ENCODE data around the gene LPP. TPM values are rescaled to one million over a fixed set of nuclear protein-coding genes. Genes with fewer than 3 reads are reported as not detected.
A peak's percentile ranks its signal among the peaks of the same experiment; 100 is the strongest.

The LPP gene
- polyA plus RNA-seq, 3 donors from 2014 or later = 6.5 to 33.5 (median 11.3) TPM

GRCh38 chr3:188295876-188296275 lies 141.9 kb downstream of the LPP start:
- Mint-ChIP-seq H3K27ac (no peak overlapping the region), H3K36me3 (peaks cover 5 to 16% (median 10%) of the 10 kb centered on the region in 3 donors), H3K4me3 (no peak overlapping the region), H3K4me1 (peaks cover 37 to 64% of the 10 kb centered on the region in 2 donors), H3K27me3 (ENCODE audit: low read depth in 3 of 3) (no peaks in the 10 kb centered on the region), H3K9me3 (no peaks in the 10 kb centered on the region)
- DNase-seq = no peak

GRCh38 chr3:188296761-188297612 lies 143.0 kb downstream of the LPP start:
- Mint-ChIP-seq H3K4me3 (no peak overlapping the region), H3K36me3 (peaks cover 6 to 15% (median 9%) of the 10 kb centered on the region in 3 donors), H3K4me1 (peaks cover 33 to 59% of the 10 kb centered on the region in 2 donors)

GRCh38 chr3:188298585-188298984 lies 144.6 kb downstream of the LPP start:
- Mint-ChIP-seq H3K4me1 (peaks cover 33 to 62% of the 10 kb centered on the region in 2 donors), H3K27ac (no peak overlapping the region), H3K27me3 (ENCODE audit: low read depth in 3 of 3) (peaks cover 0 to 2% (median 0%) of the 10 kb centered on the region in 3 donors), H3K9me3 (no peaks in the 10 kb centered on the region), H3K4me3 (peak overlapping the region in 1 of 5 donors; percentile 15), H3K36me3 (peaks cover 6 to 20% (median 9%) of the 10 kb centered on the region in 3 donors)
- no peak for DNase-seq

More at GRCh38 chr3:188296761-188297612, 143.0 kb downstream of the LPP start:
- Mint-ChIP-seq H3K27me3 (ENCODE audit: low read depth in 3 of 3) (no peaks in the 10 kb centered on the region), H3K27ac (peak overlapping the region in 2 of 6 donors; percentile 5 to 33), H3K9me3 (no peaks in the 10 kb centered on the region)
- DNase-seq = no peak

GRCh38 chr3:188299068-188299467 lies 145.1 kb downstream of the LPP start:
- peaks cover 0 to 2% (median 0%) of the 10 kb centered on the region in 3 donors for H3K27me3 Mint-ChIP-seq (ENCODE audit: low read depth in 3 of 3)
- H3K9me3 Mint-ChIP-seq = no peaks in the 10 kb centered on the region
- DNase-seq = no peak
- H3K4me1 Mint-ChIP-seq = peaks cover 31 to 59% of the 10 kb centered on the region in 2 donors
- H3K4me3 Mint-ChIP-seq = peak overlapping the region in 1 of 5 donors; percentile 15
- peaks cover 6 to 18% (median 7%) of the 10 kb centered on the region in 3 donors for H3K36me3 Mint-ChIP-seq
- H3K27ac Mint-ChIP-seq = no peak overlapping the region

DNA sequence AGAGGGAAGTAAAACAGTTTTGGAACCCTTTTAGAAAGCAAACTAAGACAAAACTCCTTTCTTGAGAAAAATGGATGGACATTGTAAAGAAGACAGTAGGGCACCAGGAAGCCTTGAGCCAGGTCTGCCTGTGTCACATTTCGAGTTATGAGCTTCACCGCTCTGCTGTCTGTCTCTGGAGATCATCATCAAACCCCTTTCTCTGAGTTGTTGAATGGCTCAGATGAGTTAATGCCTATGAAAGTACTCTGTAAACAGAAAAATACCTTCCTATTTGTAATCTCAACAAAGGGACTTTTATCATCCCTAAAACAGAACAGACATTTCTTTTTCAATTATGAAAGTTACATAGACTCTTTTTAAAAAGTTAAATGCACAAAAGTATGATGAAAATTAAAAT lies 145.8 kb downstream of the LPP start:
- Mint-ChIP-seq H3K27ac (no peak overlapping the region), H3K4me3 (peak overlapping the region in 1 of 5 donors; percentile 15), H3K9me3 (no peaks in the 10 kb centered on the region), H3K27me3 (ENCODE audit: low read depth in 3 of 3) (peaks cover 0 to 2% (median 0%) of the 10 kb centered on the region in 3 donors), H3K4me1 (peaks cover 30 to 56% of the 10 kb centered on the region in 2 donors), H3K36me3 (peaks cover 5 to 17% (median 6%) of the 10 kb centered on the region in 3 donors)
- DNase-seq = no peak

- H3K4me1 Mint-ChIP-seq = peaks cover 27 to 50% of the 10 kb centered on the region in 2 donors
- DNase-seq = no peak
Measured at GRCh38 chr3:188301147-188301546, 147.2 kb downstream of the LPP start.

DNA sequence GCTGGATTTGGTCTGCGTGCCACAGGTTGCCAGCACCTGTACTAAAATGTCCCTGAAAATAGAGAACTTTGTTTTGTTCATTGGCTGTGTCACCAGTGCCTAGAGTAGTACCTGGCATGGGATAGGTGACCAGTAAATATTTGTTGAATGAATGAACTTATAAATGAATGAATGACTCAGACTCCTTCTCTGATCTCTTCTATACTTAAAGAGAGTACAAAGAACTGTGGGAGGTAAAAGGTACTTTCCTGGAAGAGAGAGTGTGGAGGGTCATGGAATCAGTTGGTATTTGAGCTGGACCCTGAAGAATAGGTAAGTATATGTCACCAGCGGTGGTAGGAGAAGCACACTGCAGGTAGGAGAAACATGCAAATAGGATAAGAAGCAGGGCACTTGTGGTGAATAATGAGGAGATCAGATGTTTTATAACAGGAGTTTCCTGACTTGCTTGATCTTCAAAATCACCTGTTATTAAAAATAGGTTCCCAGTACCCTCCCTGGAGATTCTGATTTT lies 149.4 kb downstream of the LPP start:
- peaks cover 9 to 22% (median 10%) of the 10 kb centered on the region in 3 donors for H3K36me3 Mint-ChIP-seq
- no peaks in the 10 kb centered on the region for H3K9me3 Mint-ChIP-seq
- no peak overlapping the region for H3K4me3 Mint-ChIP-seq
- H3K4me1 Mint-ChIP-seq = peaks cover 18 to 32% of the 10 kb centered on the region in 2 donors
- H3K27ac Mint-ChIP-seq = no peak overlapping the region
- H3K27me3 Mint-ChIP-seq (ENCODE audit: low read depth in 3 of 3) = peaks cover 0 to 2% (median 0%) of the 10 kb centered on the region in 3 donors
- no peak for DNase-seq

More at GRCh38 chr3:188301147-188301546, 147.2 kb downstream of the LPP start:
- no peaks in the 10 kb centered on the region for H3K9me3 Mint-ChIP-seq
- peaks cover 5 to 22% (median 10%) of the 10 kb centered on the region in 3 donors for H3K36me3 Mint-ChIP-seq
- H3K27me3 Mint-ChIP-seq (ENCODE audit: low read depth in 3 of 3) = peaks cover 0 to 2% (median 0%) of the 10 kb centered on the region in 3 donors
- H3K4me3 Mint-ChIP-seq = no peak overlapping the region
- H3K27ac Mint-ChIP-seq = no peak overlapping the region

- Mint-ChIP-seq H3K9me3 (no peaks in the 10 kb centered on the region), H3K27me3 (ENCODE audit: low read depth in 3 of 3) (peaks cover 0 to 2% (median 0%) of the 10 kb centered on the region in 3 donors), H3K36me3 (peaks cover 9 to 20% (median 10%) of the 10 kb centered on the region in 3 donors), H3K27ac (no peak overlapping the region), H3K4me3 (no peak overlapping the region), H3K4me1 (peaks cover 15 to 30% of the 10 kb centered on the region in 2 donors)
- no peak for DNase-seq
Measured at GRCh38 chr3:188303823-188304222, 149.9 kb downstream of the LPP start.

DNA sequence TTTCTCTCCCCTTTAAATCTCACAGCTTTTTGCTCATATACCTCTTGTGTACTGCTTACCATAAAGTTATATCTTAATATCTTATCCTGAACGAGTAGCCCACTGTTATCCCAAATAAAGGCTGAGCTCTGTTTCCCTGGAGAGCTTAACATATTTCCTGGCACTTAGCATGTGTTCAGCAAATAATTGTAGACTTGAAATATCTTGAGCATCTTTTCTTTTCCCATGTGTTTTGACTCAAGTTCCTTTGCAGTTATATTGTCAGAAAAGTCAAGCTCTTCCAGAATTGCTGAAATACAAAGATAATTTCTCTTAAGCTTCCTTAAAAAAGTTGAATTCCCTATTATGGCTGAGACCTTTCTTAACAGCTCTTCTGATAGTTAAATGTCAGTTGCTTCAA lies 150.5 kb downstream of the LPP start:
- no peak overlapping the region for H3K27ac Mint-ChIP-seq
- H3K4me3 Mint-ChIP-seq = no peak overlapping the region
- H3K36me3 Mint-ChIP-seq = peaks cover 9 to 13% (median 10%) of the 10 kb centered on the region in 3 donors
- H3K9me3 Mint-ChIP-seq = no peaks in the 10 kb centered on the region
- peaks cover 0 to 2% (median 0%) of the 10 kb centered on the region in 3 donors for H3K27me3 Mint-ChIP-seq (ENCODE audit: low read depth in 3 of 3)
- H3K4me1 Mint-ChIP-seq = peaks cover 16 to 29% of the 10 kb centered on the region in 2 donors
- no peak for DNase-seq

DNA sequence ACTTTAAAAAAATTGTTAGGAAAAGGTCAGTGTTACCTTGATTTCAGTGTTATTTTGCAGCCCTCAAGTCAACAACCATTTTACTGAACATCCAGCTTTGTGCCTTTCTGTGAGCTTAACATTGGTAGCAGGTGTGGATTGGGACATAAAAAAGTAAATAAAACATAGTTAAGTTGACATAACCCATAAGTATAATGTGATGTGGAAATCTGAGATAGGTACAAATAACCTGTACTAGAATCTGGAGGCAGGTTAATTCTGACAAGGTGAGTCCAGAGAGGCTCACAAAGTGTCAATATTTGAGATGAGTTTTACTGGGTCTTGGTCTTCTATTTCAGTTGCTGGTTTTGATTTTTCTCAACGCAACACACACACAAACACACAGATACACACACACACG lies 151.3 kb downstream of the LPP start:
- no peak overlapping the region for H3K27ac Mint-ChIP-seq
- peaks cover 9 to 13% (median 10%) of the 10 kb centered on the region in 3 donors for H3K36me3 Mint-ChIP-seq
- no peaks in the 10 kb centered on the region for H3K9me3 Mint-ChIP-seq
- H3K4me3 Mint-ChIP-seq = no peak overlapping the region
- peaks cover 20 to 35% of the 10 kb centered on the region in 2 donors for H3K4me1 Mint-ChIP-seq
- DNase-seq = no peak
- peaks cover 0 to 2% (median 0%) of the 10 kb centered on the region in 3 donors for H3K27me3 Mint-ChIP-seq (ENCODE audit: low read depth in 3 of 3)

DNA sequence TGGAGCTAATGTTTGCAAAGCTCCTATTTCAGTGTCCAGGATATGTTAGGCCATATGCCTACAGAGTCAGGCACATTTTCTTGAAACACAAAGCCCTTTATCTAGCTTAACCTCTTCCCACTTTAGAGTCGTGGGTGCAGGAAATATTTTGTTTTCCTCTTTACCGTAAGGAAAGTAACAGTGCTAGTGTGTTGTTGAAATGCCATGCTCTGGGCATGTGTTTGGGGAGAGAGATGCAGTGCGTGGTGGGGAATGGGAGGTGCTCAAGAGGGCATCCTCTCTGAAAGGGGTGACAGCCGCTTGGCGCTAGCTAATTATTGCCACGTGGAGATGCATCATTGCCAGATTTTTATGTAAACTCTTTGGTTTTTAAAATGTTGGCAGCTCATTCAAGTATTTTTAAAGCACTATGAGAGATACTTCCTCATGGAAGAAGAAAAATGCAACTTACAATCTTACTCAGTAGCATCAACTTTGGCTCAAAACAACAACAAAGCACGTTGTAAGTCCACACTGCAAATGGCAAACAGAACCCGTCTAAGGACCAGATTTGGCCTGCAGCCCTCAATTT lies 152.6 kb downstream of the LPP start:
- Mint-ChIP-seq H3K9me3 (no peaks in the 10 kb centered on the region), H3K27me3 (ENCODE audit: low read depth in 3 of 3) (peaks cover 0 to 2% (median 0%) of the 10 kb centered on the region in 3 donors), H3K4me3 (no peak overlapping the region), H3K36me3 (peaks cover 4 to 10% (median 4%) of the 10 kb centered on the region in 3 donors), H3K4me1 (peaks cover 26 to 40% of the 10 kb centered on the region in 2 donors), H3K27ac (no peak overlapping the region)
- no peak for DNase-seq

- H3K27ac Mint-ChIP-seq = peak overlapping the region; percentile 3 to 78 (median 46)
- H3K4me3 Mint-ChIP-seq = peak overlapping the region; percentile 38 to 69 (median 64)
- peaks cover 21 to 24% of the 10 kb centered on the region in 2 donors for H3K4me1 Mint-ChIP-seq
- peaks cover 4 to 11% (median 4%) of the 10 kb centered on the region in 3 donors for H3K36me3 Mint-ChIP-seq
- peaks cover 0 to 2% (median 0%) of the 10 kb centered on the region in 3 donors for H3K27me3 Mint-ChIP-seq (ENCODE audit: low read depth in 3 of 3)
- H3K9me3 Mint-ChIP-seq = no peaks in the 10 kb centered on the region
- peak; percentile 13 to 20 (median 18) for DNase-seq
Measured at GRCh38 chr3:188309437-188310269, 155.7 kb downstream of the LPP start.

DNA sequence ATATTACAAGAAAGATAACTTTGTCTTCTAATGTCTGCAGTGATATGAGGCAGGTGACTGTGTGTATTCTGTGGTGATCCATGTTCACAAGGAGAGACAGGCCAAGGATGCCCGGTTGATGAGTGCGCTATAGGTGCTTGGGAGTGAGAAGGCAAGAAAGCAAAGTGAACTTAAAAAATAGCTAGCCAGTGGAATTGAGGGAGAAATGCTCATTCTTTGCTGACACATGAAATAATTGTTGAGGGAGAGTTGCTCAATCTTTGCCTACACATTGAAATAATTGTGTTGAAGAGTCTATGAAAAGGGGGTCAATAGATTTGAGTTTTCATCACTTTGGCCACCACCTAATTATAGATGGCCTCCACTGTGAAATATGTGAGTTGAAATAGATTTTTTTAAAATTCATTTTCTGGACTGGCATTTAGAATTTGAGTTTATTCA lies 156.3 kb downstream of the LPP start:
- DNase-seq = no peak
- peak overlapping the region; percentile 4 to 69 (median 64) for H3K4me3 Mint-ChIP-seq
- H3K27ac Mint-ChIP-seq = peak overlapping the region in 5 of 6 donors; percentile 24 to 78 (median 55)
- H3K27me3 Mint-ChIP-seq (ENCODE audit: low read depth in 3 of 3) = peaks cover 0 to 2% (median 0%) of the 10 kb centered on the region in 3 donors
- peaks cover 4 to 11% (median 4%) of the 10 kb centered on the region in 3 donors for H3K36me3 Mint-ChIP-seq
- peaks cover 21 to 24% of the 10 kb centered on the region in 2 donors for H3K4me1 Mint-ChIP-seq
- H3K9me3 Mint-ChIP-seq = no peaks in the 10 kb centered on the region
